SK-N-SH treated with all-trans-retinoic acid at 6 μM for 48 hours (cell line): ENCODE data around the gene COL26A1.
"Not testable (repeated sequence)": the region's sequence is repeated elsewhere in the genome, so short reads cannot be mapped to it uniquely, and the experiment has no call there.

Experiments
- ATAC-seq: fragments of 200-7000 bp; cut with Tn5 transposase; 3 replicates; pipeline ENCODE4 v1.9.1; 2020; ENCODE audit warnings: mild to moderate bottlenecking, moderate library complexity
- ARNTL ChIP-seq: fragments of 450-650 bp; formaldehyde crosslinking; IDR thresholded peaks from 2 replicates; pipeline ENCODE4 v1.5.0; 2020; ENCODE audit warnings: low read depth, mild to moderate bottlenecking, moderate library complexity, borderline replicate concordance
- BACH2 ChIP-seq: fragments of 250-450 bp; sonication (Bioruptor Pico); IDR thresholded peaks from 2 replicates; pipeline ENCODE4 v1.9.0; 2021; ENCODE audit warnings: mild to moderate bottlenecking, borderline replicate concordance
- CREB5 ChIP-seq: fragments of 250-450 bp; sonication (Bioruptor Pico); IDR thresholded peaks from 2 replicates; pipeline ENCODE4 v1.5.1; 2020; ENCODE audit warnings: low read depth, mild to moderate bottlenecking, moderate library complexity
- CSRNP3 ChIP-seq: fragments of 250-450 bp; sonication (Bioruptor Pico); IDR thresholded peaks from 2 replicates; pipeline ENCODE4 v1.5.1; 2021; ENCODE audit warnings: mild to moderate bottlenecking, moderate library complexity
- ESRRG ChIP-seq: fragments of 250-450 bp; sonication (Bioruptor Pico); IDR thresholded peaks from 2 replicates; pipeline ENCODE4 v1.6.1; 2021; ENCODE audit warnings: mild to moderate bottlenecking
- OSR1 ChIP-seq: fragments of 250-450 bp; sonication (Bioruptor Pico); IDR thresholded peaks from 2 replicates; pipeline ENCODE4 v1.8.0; 2022; ENCODE audit warnings: moderate library complexity, mild to moderate bottlenecking, inconsistent platforms
- PATZ1 ChIP-seq: fragments of 250-450 bp; sonication (Bioruptor Pico); IDR thresholded peaks from 2 replicates; pipeline ENCODE4 v1.8.0; 2020; ENCODE audit warnings: mild to moderate bottlenecking, moderate library complexity, borderline replicate concordance
- POU6F1 ChIP-seq: fragments of 250-450 bp; sonication (Bioruptor Pico); IDR thresholded peaks from 2 replicates; pipeline ENCODE4 v1.8.0; 2021; ENCODE audit warnings: low read depth, mild to moderate bottlenecking, moderate library complexity, borderline replicate concordance
- PPARA ChIP-seq: fragments of 250-450 bp; sonication (Bioruptor Pico); IDR thresholded peaks from 2 replicates; pipeline ENCODE4 v1.5.0; 2020; ENCODE audit warnings: mild to moderate bottlenecking, borderline replicate concordance
- SNAI2 ChIP-seq: fragments of 250-450 bp; sonication (Bioruptor Pico); IDR thresholded peaks from 2 replicates; pipeline ENCODE4 v1.5.0; 2020; ENCODE audit warnings: mild to moderate bottlenecking, moderate library complexity
- TCF4 ChIP-seq: fragments of 250-450 bp; sonication (Bioruptor Pico); IDR thresholded peaks from 2 replicates; pipeline ENCODE4 v1.8.0; 2021; ENCODE audit warnings: mild to moderate bottlenecking, moderate library complexity, borderline replicate concordance
- TSHZ2 ChIP-seq: fragments of 250-450 bp; sonication (Bioruptor Pico); IDR thresholded peaks from 2 replicates; pipeline ENCODE4 v1.5.0; 2020; ENCODE audit warnings: mild to moderate bottlenecking, moderate library complexity
- ZC3H10 ChIP-seq: fragments of 250-450 bp; sonication (Bioruptor Pico); IDR thresholded peaks from 2 replicates; pipeline ENCODE4 v1.5.1; 2021; ENCODE audit warnings: mild to moderate bottlenecking, moderate library complexity
- ZFP3 ChIP-seq: fragments of 250-450 bp; sonication (Bioruptor Pico); IDR thresholded peaks from 2 replicates; pipeline ENCODE4 v1.5.0; 2020; ENCODE audit warnings: mild to moderate bottlenecking, moderate library complexity
- ZFP30 ChIP-seq: fragments of 450-650 bp; formaldehyde crosslinking; IDR thresholded peaks from 2 replicates; pipeline ENCODE4 v1.5.0; 2022; ENCODE audit warnings: mild to moderate bottlenecking, moderate library complexity
- ZNF70 ChIP-seq: fragments of 450-650 bp; formaldehyde crosslinking; IDR thresholded peaks from 2 replicates; pipeline ENCODE4 v1.5.0; 2020; ENCODE audit warnings: mild to moderate bottlenecking, moderate library complexity

COL26A1 gene

GRCh38 chr7:101474178-101474577, 111.5 kb downstream of the COL26A1 start:
- no peak for ATAC-seq
- TF ChIP-seq CSRNP3 (CRISPR knock-in tag) (no peak), ZFP30 (CRISPR knock-in tag) (no peak), SNAI2 (CRISPR knock-in tag) (no peak)
- TF ChIP-seq, all 23 proteins: peak for 0

- not testable (repeated sequence) for ATAC-seq
Observed at GRCh38 chr7:101475691-101476090, 113.0 kb downstream of the COL26A1 start.

- no peak for ATAC-seq
- TF ChIP-seq OSR1 (CRISPR knock-in tag) (no peak), ZNF70 (no peak), TSHZ2 (CRISPR knock-in tag) (no peak), ZC3H10 (CRISPR knock-in tag) (no peak), CREB5 (no peak), CSRNP3 (CRISPR knock-in tag) (no peak), ARNTL (CRISPR knock-in tag) (no peak), POU6F1 (CRISPR knock-in tag) (no peak), PATZ1 (no peak), ESRRG (CRISPR knock-in tag) (no peak), ZFP30 (CRISPR knock-in tag) (no peak)
- TF ChIP-seq, all 23 proteins: peak for 0
Observed at GRCh38 chr7:101479217-101479616, 116.5 kb downstream of the COL26A1 start.

GRCh38 chr7:101486056-101486432, 123.4 kb downstream of the COL26A1 start:
- not testable (repeated sequence) for ATAC-seq

GRCh38 chr7:101486433-101487104, 123.9 kb downstream of the COL26A1 start:
- peak; percentile 86 for ATAC-seq
- TF ChIP-seq SNAI2 (CRISPR knock-in tag): no peak
- TF ChIP-seq PPARA (CRISPR knock-in tag): no peak
- peak; percentile 71; the same call in 1 of the 2 replicates for TF ChIP-seq TSHZ2 (CRISPR knock-in tag)
- peak; percentile 11 for TF ChIP-seq TCF4 (CRISPR knock-in tag)
- no peak for TF ChIP-seq ZFP3 (CRISPR knock-in tag)
- TF ChIP-seq BACH2 (CRISPR knock-in tag): no peak
